NCI-H1436 (cell line): Measurements from ENCODE around the gene TRAPPC11.
"Not testable (repeated sequence)": the region's sequence is repeated elsewhere in the genome, so short reads cannot be mapped to it uniquely, and the experiment has no call there.

Experiments
- DNase-seq: peaks from one replicate; lab custom pipeline; 2025; lab: John Stamatoyannopoulos, UW

Gene TRAPPC11

GRCh38 chr4:183721207-183722081, 62.4 kb downstream of the TRAPPC11 start:
- DNase-seq = no peak

GRCh38 chr4:183722731-183723560, 63.9 kb downstream of the TRAPPC11 start:
- DNase-seq = peak; percentile 78

GRCh38 chr4:183723561-183724228, 64.6 kb downstream of the TRAPPC11 start:
- DNase-seq = no peak

- DNase-seq = not testable (repeated sequence)
Measured at GRCh38 chr4:183725585-183725984, 66.5 kb downstream of the TRAPPC11 start.

GRCh38 chr4:183727482-183727881, 68.4 kb downstream of the TRAPPC11 start:
- no peak for DNase-seq

- DNase-seq = no peak
Measured at GRCh38 chr4:183728223-183729068, 69.4 kb downstream of the TRAPPC11 start.

- no peak for DNase-seq
Measured at GRCh38 chr4:183729069-183729406, 69.9 kb downstream of the TRAPPC11 start.

- DNase-seq = no peak
Measured at GRCh38 chr4:183729430-183730328, 70.6 kb downstream of the TRAPPC11 start.

GRCh38 chr4:183732296-183732695, 73.2 kb downstream of the TRAPPC11 start:
- no peak for DNase-seq

GRCh38 chr4:183733181-183733580, 74.1 kb downstream of the TRAPPC11 start:
- DNase-seq = no peak

GRCh38 chr4:183738081-183738673, 79.1 kb downstream of the TRAPPC11 start:
- no peak for DNase-seq

GRCh38 chr4:183738961-183739360, 79.9 kb downstream of the TRAPPC11 start:
- DNase-seq = no peak

GRCh38 chr4:183746305-183747229, 87.5 kb downstream of the TRAPPC11 start:
- no peak for DNase-seq

- no peak for DNase-seq
Measured at GRCh38 chr4:183747380-183747779, 88.3 kb downstream of the TRAPPC11 start.

- DNase-seq = no peak
Measured at GRCh38 chr4:183747931-183748670, 89.0 kb downstream of the TRAPPC11 start.

GRCh38 chr4:183751106-183751505, 92.0 kb downstream of the TRAPPC11 start:
- no peak for DNase-seq

GRCh38 chr4:183755596-183755995, 96.5 kb downstream of the TRAPPC11 start:
- no peak for DNase-seq

GRCh38 chr4:183757060-183757459, 98.0 kb downstream of the TRAPPC11 start:
- no peak for DNase-seq
